ENCODE results near the gene PILRB. TPM values are rescaled to one million over a fixed set of nuclear protein-coding genes. Genes with fewer than 3 reads are reported as not detected.

The PILRB gene
- total RNA-seq, 1 donor from 2014 or later, result 14.5 TPM

DNA sequence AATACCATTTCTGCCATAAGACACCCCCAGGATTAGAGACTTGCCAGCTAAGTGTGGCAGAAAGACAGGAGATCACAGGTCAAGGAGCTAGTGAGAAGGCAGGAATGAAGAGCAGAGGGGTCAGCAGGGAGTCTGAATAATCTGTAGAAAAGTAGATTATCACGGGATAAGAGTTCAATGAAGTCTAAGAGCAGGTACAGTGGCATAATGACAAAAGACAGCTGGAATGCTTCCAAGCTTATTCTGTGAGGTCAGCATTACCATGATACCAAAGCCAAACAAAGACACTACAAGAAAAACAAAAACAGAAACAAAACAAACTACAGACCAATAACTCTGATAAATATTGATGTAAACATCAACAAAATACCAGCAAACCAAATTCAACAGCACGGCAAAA is 36.2 kb downstream of the PILRB start:
- H3K4me3 ChIP-seq (ENCODE audit: low read depth, low read length), result no peak overlapping the region
- DNase-seq (ENCODE audit: low read depth), result no peak
- TF ChIP-seq, protein P1, sequence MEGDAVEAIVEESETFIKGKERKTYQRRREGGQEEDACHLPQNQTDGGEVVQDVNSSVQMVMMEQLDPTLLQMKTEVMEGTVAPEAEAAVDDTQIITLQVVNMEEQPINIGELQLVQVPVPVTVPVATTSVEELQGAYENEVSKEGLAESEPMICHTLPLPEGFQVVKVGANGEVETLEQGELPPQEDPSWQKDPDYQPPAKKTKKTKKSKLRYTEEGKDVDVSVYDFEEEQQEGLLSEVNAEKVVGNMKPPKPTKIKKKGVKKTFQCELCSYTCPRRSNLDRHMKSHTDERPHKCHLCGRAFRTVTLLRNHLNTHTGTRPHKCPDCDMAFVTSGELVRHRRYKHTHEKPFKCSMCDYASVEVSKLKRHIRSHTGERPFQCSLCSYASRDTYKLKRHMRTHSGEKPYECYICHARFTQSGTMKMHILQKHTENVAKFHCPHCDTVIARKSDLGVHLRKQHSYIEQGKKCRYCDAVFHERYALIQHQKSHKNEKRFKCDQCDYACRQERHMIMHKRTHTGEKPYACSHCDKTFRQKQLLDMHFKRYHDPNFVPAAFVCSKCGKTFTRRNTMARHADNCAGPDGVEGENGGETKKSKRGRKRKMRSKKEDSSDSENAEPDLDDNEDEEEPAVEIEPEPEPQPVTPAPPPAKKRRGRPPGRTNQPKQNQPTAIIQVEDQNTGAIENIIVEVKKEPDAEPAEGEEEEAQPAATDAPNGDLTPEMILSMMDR (conservative IDR thresholded peaks at IDR 0.05; ENCODE audit: low read depth, low read length), result no peak

DNA sequence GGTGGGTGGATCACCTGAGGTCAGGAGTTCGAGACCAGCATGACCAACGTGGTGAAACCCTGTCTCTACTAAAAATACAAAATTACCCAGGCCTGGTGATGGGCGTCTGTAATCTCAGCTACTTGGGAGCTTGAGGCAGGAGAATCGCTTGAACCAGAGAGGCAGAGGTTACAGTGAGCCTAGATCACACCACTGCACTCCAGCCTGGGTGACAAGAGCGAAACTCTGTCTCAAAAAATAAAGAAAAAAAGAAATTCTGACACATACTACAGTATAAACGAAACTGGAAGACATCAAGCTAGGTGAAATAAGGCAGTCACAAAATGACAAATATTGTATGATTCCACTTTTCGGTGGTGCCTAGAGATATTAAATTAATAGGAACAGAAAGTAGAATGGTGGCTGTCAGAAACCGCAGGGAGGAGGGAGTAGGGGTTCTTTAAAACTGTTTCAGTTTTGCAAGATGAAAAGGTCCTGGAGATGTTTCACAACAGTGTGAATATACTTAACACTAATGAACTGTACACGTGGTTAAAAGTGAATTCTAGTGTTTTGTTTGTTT is 38.6 kb downstream of the PILRB start:
- no peak for DNase-seq (ENCODE audit: low read depth)
- TF ChIP-seq, protein P1 (conservative IDR thresholded peaks at IDR 0.05; ENCODE audit: low read depth, low read length), result no peak
- H3K4me3 ChIP-seq (ENCODE audit: low read depth, low read length), result no peak overlapping the region

DNA sequence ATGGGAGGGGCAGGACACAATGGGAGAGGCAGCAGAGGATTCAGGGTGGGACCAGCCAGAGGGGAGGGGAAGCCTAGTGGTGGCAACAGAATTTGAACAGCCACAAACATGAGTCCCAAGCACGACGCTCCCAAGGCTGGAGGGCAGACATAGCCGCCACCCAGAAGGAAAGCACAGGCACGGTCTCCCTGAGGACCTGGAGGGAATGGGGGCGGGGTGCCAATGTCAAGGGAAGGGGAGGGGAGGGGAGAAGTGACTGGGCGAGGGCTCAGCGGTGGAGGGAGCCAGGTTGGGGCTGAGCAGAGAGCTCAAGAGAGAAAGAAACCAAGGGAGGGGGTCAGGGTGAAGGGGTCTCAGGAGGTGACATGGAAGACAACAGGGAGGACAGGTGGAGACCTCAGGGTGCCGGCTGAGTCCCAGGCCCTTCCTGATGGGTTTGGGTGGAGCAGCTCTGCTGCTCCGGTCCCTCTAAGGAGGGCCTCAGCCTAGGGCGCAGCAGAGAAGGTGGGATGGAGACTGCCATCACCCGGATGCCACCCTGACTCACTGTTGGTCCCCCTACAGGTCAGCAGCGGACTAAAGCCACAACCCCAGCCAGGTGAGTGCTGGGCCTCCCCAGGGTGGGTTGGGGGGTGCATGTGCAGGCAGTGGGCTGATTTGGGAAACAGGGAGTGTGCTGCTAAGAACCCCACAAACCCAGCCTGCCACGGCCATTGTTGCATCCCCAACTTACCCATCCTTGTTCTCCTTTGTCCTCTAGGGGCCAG is 39.6 kb downstream of the PILRB start:
- TF ChIP-seq, protein P1 (conservative IDR thresholded peaks at IDR 0.05; ENCODE audit: low read depth, low read length), result no peak
- DNase-seq (ENCODE audit: low read depth), result no peak
- no peak overlapping the region for H3K4me3 ChIP-seq (ENCODE audit: low read depth, low read length)

DNA sequence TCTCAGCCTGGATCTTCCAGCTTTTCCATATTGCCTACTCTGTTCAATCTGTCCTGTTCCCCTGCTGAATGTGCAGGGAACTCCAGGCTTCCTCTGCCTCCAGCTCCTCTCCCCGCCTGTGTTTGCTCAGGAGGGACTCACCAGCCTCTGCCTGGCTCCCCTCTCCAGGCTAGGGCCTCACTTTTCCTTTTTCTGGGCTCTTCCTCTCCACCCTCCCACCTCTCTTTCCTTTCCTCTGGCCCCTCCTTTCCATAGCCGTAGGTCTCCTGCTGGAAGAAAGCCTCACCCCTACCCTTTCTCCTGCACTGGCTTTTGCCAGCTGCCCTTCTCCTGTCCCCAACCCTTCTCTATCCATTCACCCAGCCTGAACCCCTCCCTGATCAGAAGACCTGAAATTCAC is 40.3 kb downstream of the PILRB start:
- DNase-seq (ENCODE audit: low read depth), result no peak
- TF ChIP-seq, protein P1 (conservative IDR thresholded peaks at IDR 0.05; ENCODE audit: low read depth, low read length), result no peak
- H3K4me3 ChIP-seq (ENCODE audit: low read depth, low read length), result no peak overlapping the region

DNA sequence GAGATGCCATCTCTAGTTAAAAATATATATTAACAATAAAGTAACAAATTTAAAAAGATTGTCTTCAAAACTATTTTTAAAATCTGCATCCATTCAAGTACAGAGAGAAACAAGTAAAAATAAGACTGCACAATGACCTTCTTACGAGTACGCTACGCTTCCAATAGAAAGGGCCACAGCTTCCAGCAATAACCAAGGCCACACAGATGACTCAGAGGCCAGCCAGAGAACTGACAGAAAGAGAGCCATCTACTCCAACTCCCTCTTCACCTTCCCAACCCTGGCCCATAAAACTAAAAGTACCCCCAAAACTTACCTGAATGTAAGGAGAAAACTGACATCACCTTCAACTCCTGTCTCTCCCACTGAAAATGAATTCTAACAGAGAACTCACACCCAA is 42.1 kb downstream of the PILRB start:
- no peak overlapping the region for H3K4me3 ChIP-seq (ENCODE audit: low read depth, low read length)
- DNase-seq (ENCODE audit: low read depth), result no peak
- TF ChIP-seq, protein P1 (conservative IDR thresholded peaks at IDR 0.05; ENCODE audit: low read depth, low read length), result no peak

DNA sequence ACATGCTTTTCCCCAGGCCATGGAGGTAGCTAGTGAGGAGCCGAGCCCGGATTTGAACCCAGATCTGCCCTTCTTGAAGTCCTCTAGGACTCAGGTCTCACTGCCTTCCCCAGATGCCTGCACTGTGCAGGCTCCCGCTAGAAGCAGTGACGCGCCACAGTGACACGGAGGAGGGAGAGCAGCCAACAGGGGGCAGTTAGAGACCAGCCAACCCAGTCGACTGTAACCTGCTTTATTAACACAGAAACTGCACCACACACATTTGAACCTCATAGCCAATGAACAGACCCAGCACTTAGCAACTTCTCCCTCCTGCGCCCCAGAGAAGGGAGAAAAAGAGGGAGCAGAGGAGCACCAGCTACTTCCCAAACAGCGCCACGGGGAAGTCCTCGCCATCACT is 42.7 kb downstream of the PILRB start:
- no peak for DNase-seq (ENCODE audit: low read depth)

More for the DNA sequence above, 42.7 kb downstream of the PILRB start:
- H3K4me3 ChIP-seq (ENCODE audit: low read depth, low read length), result no peak overlapping the region
- TF ChIP-seq, protein P1 (conservative IDR thresholded peaks at IDR 0.05; ENCODE audit: low read depth, low read length), result peak; percentile 16

Measured in epithelial cell of proximal tubule (primary cell).